DND-41 (cell line): ENCODE measurements around the gene TTC39B.

Source experiments
- ATAC-seq: fragments of 200-7000 bp; cut with Tn5 transposase; 3 replicates; pipeline ENCODE4 v1.9.1; 2021; ENCODE audit warnings: low read depth; ENCODE audit not compliant: insufficient read depth
- DNase-seq: peaks from one replicate; pipeline ENCODE4 v3.0.0-alpha.2; 2020
- H2AFZ ChIP-seq: 2 replicates; pipeline ENCODE4 v1.6.0; 2012; ENCODE audit warnings: low read depth, low read length
- H3K27ac ChIP-seq: 2 replicates; pipeline ENCODE4 v1.5.1; 2012; ENCODE audit warnings: low read length, inconsistent platforms
- H3K27me3 ChIP-seq: fragments of 200-600 bp; sonication (generic); 2 replicates; pipeline ENCODE4 v1.6.0; 2012; ENCODE audit warnings: low read length, mild to moderate bottlenecking, inconsistent platforms; ENCODE audit not compliant: insufficient read depth, poor library complexity
- H3K36me3 ChIP-seq: 2 replicates; pipeline ENCODE4 v1.5.1; 2012; ENCODE audit warnings: low read length, inconsistent platforms; ENCODE audit not compliant: insufficient read depth
- H3K4me1 ChIP-seq: 2 replicates; pipeline ENCODE4 v1.5.1; 2012; ENCODE audit warnings: mild to moderate bottlenecking, low read length; ENCODE audit not compliant: insufficient read depth
- H3K4me2 ChIP-seq: 2 replicates; pipeline ENCODE4 v1.6.0; 2012; ENCODE audit warnings: mild to moderate bottlenecking, moderate library complexity, low read length, inconsistent platforms; ENCODE audit not compliant: insufficient read depth
- H3K4me3 ChIP-seq, 2 experiments: fragments of 200-600 bp in 1 of 2; shearing (Covaris generic) in 1 of 2; 2 replicates each; pipeline ENCODE4 v1.5.1; 2012 to 2016; ENCODE audit warnings: inconsistent platforms in 2 of 2, low read length in 2 of 2, mild to moderate bottlenecking in 2 of 2, low read depth in 1 of 2, moderate library complexity in 1 of 2
- H3K79me2 ChIP-seq: 2 replicates; pipeline ENCODE4 v1.6.0; 2012; ENCODE audit warnings: low read length, inconsistent platforms; ENCODE audit not compliant: insufficient read depth
- H3K9ac ChIP-seq: 2 replicates; pipeline ENCODE4 v1.6.0; 2012; ENCODE audit warnings: low read depth, mild to moderate bottlenecking, inconsistent platforms, low read length, moderate library complexity
- H3K9me3 ChIP-seq: 2 replicates; pipeline ENCODE4 v1.5.1; 2012; ENCODE audit warnings: low read length, moderate library complexity, mild to moderate bottlenecking, inconsistent platforms; ENCODE audit not compliant: insufficient read depth, severe bottlenecking
- H4K20me1 ChIP-seq: 2 replicates; pipeline ENCODE4 v1.6.0; 2012; ENCODE audit warnings: low read length; ENCODE audit not compliant: insufficient read depth
- CTCF ChIP-seq: IDR thresholded peaks from 2 replicates; pipeline ENCODE4 v1.5.1; 2012; ENCODE audit warnings: borderline replicate concordance, low read length, moderate library complexity, mild to moderate bottlenecking; ENCODE audit not compliant: poor library complexity, severe bottlenecking; ENCODE audit errors: extremely low read depth
- EZH2 ChIP-seq: IDR thresholded peaks from 3 replicates; pipeline ENCODE4 v1.6.1; 2012; ENCODE audit warnings: borderline replicate concordance, low read depth, mild to moderate bottlenecking, moderate library complexity, low read length, inconsistent platforms; ENCODE audit not compliant: severe bottlenecking

TTC39B gene

GRCh38 chr9:15200111-15200510 is 106.9 kb downstream of the TTC39B start:
- no peak for DNase-seq
- Histone ChIP-seq H3K27ac (no peak overlapping the region), H3K36me3 (no peaks in the 10 kb centered on the region), H2AFZ (no peak overlapping the region), H3K4me1 (no peaks in the 10 kb centered on the region), H3K4me3 (no peak overlapping the region), H3K27me3 (no peaks in the 10 kb centered on the region), H4K20me1 (no peaks in the 10 kb centered on the region), H3K9ac (no peak overlapping the region), H3K79me2 (no peaks in the 10 kb centered on the region), H3K4me2 (no peak overlapping the region), H3K9me3 (no peaks in the 10 kb centered on the region)
- TF ChIP-seq CTCF = no peak
- TF ChIP-seq EZH2 = no peak
- no peak for ATAC-seq

GRCh38 chr9:15192856-15193255 is 114.2 kb downstream of the TTC39B start:
- Histone ChIP-seq H3K4me3 (no peak overlapping the region), H4K20me1 (no peaks in the 10 kb centered on the region), H3K9ac (no peak overlapping the region), H3K79me2 (no peaks in the 10 kb centered on the region), H3K27me3 (no peaks in the 10 kb centered on the region), H3K4me1 (peaks cover 21% of the 10 kb centered on the region), H3K4me2 (no peak overlapping the region), H3K36me3 (no peaks in the 10 kb centered on the region), H3K27ac (no peak overlapping the region), H3K9me3 (no peaks in the 10 kb centered on the region), H2AFZ (no peak overlapping the region)
- TF ChIP-seq EZH2 = no peak
- TF ChIP-seq CTCF = no peak
- ATAC-seq (peak; percentile 82), DNase-seq (peak; percentile 64)

GRCh38 chr9:15191378-15191777 is 115.6 kb downstream of the TTC39B start:
- Histone ChIP-seq H3K9me3 (no peaks in the 10 kb centered on the region), H3K4me1 (peaks cover 21% of the 10 kb centered on the region), H4K20me1 (no peaks in the 10 kb centered on the region), H3K27me3 (no peaks in the 10 kb centered on the region), H3K79me2 (no peaks in the 10 kb centered on the region), H2AFZ (no peak overlapping the region), H3K36me3 (no peaks in the 10 kb centered on the region), H3K27ac (no peak overlapping the region), H3K9ac (no peak overlapping the region), H3K4me3 (no peak overlapping the region), H3K4me2 (no peak overlapping the region)
- ATAC-seq = peak; percentile 96
- TF ChIP-seq EZH2 (no peak), CTCF (no peak)
- DNase-seq = peak; percentile 51

- H3K36me3 ChIP-seq = no peaks in the 10 kb centered on the region
- H4K20me1 ChIP-seq = no peaks in the 10 kb centered on the region
- peaks cover 21% of the 10 kb centered on the region for H3K4me1 ChIP-seq
- no peak overlapping the region for H3K9ac ChIP-seq
- no peak for ATAC-seq
- no peaks in the 10 kb centered on the region for H3K9me3 ChIP-seq
- H2AFZ ChIP-seq = no peak overlapping the region
- no peak overlapping the region for H3K4me2 ChIP-seq
- no peaks in the 10 kb centered on the region for H3K27me3 ChIP-seq
- no peak overlapping the region for H3K4me3 ChIP-seq
- TF ChIP-seq EZH2 = no peak
- TF ChIP-seq CTCF = no peak
- no peak for DNase-seq
- H3K27ac ChIP-seq = no peak overlapping the region
- H3K79me2 ChIP-seq = no peaks in the 10 kb centered on the region
Measured at GRCh38 chr9:15189481-15189880, 117.5 kb downstream of the TTC39B start.
